Retina (tissue), 1 donor: ENCODE measurements around the gene B9D2.

Experiments used
- DNase-seq: peaks from one replicate; pipeline ENCODE4 v3.0.0-alpha.2; 2016

Gene B9D2

DNA sequence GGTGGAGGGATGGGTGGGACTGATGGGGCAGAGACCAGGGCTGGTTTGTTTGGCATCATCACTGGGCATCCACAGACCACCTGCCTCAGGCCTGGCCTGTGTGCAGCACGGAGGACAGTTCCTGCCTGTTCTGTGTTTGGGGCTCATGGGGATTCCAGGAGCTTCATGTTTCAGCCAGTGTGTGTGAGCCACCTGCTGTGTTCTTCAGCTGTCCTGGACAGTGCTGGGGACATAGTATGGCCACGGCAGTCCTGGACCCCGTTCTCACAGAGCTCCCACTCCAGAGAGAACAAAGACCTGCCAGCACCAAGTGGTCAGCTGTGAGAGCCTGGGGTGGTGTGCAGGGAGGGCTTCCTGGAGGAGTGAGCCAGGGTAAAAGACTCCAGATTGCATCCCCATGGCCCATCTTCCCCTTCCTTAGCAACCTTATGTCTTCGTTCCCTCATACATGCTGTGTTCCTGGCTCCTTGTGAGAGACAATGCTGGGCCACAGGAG is 55.9 kb downstream of the B9D2 start:
- no peak for DNase-seq

DNA sequence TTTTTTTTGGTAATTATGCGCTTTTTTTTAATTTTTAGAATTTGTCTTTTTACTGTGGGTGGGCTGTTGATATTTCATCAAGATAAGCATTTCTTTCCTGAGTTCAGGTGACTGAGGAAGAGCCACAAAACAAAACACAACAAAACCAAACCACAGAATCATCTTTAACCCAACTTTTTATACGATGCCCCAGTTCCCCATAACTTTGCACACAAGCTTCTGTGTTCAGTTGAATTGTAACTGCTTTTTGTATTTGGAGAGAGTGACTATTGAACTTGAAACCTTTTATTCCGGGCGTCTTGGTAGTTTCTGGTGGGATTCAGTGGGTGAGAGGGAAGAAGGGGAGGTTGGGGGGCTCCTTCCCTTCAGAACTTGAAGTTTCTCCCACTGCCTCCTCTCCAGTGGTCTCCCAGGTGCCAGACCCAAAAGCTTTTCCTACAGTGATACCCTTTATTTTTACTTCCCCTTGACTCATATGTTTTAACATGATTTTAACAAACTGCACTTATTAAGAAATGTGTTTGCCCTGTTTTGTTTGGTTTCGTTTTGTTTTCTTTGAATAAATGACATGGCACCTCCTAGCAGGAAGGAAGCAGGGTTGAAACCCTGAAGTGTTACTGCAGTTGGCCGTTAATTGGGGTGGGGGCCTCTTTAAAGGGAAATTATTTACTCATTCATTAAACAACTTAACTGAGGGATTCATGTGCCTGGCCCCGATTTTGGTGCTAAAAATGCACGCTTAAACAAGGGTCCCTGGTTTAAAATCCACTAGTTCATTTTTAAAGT is 56.7 kb downstream of the B9D2 start:
- no peak for DNase-seq

DNA sequence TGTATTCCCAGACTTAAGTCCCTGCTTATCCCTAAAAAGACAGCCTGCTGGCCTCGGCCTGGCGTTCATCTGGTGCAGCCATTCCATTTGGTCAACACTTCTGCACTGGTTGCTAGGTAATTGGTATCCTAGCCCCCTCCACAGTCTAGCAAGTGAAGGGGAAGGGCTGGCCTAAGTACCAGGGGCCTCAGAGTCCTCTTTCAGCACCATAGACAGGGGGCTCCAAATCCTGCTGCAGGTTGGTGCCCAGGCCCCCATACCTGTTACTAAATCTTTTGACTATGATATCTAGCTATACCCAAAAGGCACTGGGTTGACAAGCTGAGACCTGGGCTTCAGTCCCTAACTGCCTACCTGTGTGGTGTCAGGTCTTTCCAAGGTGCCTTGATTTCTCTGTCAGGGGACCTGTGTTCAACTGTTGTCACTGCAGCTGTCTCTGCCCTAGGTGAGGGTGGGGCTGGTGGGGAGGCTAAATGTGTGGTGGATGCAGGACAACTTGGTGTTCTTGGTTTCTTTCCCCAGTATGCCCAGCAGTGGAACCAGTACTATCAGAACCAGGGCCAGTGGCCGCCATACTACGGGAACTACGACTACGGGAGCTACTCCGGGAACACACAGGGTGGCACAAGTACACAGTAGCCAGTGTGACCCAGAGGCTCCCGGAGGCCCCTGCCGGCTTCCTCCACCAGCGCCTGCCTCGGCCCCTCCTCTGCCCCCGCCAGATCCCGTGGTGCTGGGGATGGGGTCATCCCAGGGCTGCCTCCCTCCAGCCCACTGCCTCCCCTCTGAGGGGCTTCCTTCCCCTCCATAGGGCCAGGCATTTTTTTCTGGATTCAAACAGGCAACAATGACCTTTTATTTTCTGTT is 57.8 kb downstream of the B9D2 start:
- DNase-seq = no peak

DNA sequence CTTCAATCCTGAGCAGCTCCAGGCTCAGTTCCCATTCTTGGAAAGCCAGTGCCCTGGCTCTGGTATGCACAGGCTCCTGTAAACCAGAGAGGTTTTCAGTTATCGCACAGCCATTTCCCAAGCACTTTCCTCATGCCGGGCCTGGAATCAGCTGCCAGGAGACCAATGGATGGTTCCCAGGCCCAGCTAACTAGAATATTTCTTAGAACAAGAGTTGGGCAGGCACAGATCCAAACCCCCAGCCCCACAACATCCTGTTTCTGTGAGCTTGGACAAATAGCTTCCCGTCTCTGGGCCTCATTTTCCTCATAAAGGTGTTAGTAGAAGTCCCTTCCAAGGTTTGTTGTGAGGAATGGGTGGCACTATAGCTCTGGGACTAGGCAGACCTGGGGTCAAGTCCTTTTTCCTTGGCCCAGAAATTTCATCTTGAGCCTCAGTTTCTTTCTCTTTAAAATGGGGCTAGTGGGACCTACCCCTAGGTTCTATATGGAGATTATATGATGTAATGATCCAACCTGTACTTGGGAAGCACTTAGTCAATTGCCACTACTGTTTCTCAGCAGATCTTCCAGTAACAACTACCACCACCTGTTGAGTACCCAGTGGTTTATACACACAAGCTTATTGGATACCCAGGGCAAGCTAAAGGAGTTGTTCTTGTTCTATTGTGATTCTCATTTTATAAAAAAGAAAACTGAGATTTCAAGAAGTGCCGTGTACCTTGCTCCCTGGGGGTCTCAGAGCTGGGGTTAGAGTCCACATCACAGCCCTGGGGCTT is 59.1 kb downstream of the B9D2 start:
- no peak for DNase-seq
